ENCODE measurements around the gene PARD3B.

The PARD3B gene

DNA sequence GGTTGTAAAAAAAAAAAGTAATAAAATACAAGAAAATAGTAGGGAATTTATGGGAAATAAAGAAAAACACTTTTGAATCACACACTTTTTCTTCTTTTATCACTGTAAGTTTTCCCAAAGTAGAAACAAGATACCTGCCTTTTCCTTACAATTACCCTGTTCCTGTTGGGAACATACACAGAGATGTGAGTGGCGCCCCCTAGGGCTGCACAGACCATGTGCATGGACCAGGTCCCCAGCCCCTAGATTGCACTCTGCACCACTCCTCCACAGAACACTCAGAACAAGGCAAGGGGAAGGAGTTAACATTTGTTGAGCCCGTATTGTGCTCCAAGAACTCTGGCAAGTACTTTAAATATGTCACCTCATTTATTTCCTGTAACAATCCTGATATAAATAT lies 1018.4 kb downstream of the PARD3B start:
- Mint-ChIP-seq H3K27ac (no peak overlapping the region), H3K4me3 (no peak overlapping the region), H3K27me3 (peaks cover 1% of the 10 kb centered on the region), H3K36me3 (ENCODE audit: low read depth) (no peaks in the 10 kb centered on the region), H3K9me3 (no peaks in the 10 kb centered on the region), H3K4me1 (no peaks in the 10 kb centered on the region)
- ATAC-seq (no peak), DNase-seq (peak; percentile 39)

DNA sequence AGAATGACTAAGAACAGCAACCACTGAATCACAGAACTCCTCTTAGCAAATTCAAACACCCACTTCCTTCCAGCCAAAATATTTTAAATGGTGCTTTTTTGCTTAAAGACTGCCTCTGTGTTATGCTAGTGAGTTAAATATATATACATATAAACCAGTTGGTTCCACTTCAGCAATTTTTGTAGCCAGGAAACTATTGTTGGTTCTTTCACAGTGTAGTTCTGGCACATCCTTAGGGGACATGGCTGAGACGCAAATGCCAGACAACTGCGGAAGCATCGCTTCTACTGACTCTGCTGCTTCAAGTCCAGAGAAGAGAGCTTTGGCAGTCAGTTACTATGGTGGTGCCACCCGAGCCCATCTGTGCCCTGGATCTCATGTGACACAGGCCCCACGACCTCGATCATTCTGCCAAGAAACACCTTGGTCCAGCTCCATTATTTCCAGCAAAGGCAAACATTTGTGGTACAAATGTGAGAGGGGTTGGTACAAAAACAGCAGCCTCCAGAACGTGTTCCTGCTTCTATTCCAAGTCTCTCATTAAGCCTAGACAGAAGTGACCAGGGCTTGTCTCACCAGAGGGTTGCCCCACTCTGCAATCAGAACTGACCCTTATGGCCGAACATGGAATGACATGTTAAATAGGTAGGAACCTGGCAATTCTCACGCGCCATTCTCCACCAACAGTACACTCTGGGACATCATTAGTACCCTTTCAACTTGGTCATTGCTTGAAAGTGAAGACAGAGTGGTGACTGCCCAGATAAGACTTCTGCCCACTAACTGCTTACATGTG lies 1019.3 kb downstream of the PARD3B start:
- Mint-ChIP-seq H3K9me3 (no peaks in the 10 kb centered on the region), H3K36me3 (ENCODE audit: low read depth) (no peaks in the 10 kb centered on the region), H3K27me3 (peaks cover 1% of the 10 kb centered on the region), H3K4me1 (no peaks in the 10 kb centered on the region), H3K4me3 (no peak overlapping the region), H3K27ac (no peak overlapping the region)
- ATAC-seq (no peak), DNase-seq (no peak)

DNA sequence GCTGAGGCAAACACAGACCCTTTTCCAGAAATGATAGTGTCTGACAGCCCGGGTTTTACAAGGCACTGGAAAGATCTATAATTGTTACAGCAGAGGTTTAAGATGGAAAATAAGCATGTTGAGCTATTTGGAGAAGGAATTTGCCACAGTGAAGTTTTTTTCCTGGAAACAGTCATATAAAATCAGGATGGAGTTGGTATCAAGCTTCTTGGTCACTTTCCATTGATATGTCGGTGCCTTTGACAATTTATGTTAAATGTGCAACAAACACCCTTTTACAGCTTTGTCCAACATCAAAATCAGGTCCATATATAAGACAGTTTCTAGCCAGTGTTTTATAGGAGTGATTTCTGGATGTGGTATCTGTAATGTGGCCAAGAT lies 1019.9 kb downstream of the PARD3B start:
- Mint-ChIP-seq H3K27me3 (peaks cover 1% of the 10 kb centered on the region), H3K4me1 (no peaks in the 10 kb centered on the region), H3K4me3 (no peak overlapping the region), H3K36me3 (ENCODE audit: low read depth) (no peaks in the 10 kb centered on the region), H3K9me3 (no peaks in the 10 kb centered on the region), H3K27ac (no peak overlapping the region)
- ATAC-seq (no peak), DNase-seq (no peak)

DNA sequence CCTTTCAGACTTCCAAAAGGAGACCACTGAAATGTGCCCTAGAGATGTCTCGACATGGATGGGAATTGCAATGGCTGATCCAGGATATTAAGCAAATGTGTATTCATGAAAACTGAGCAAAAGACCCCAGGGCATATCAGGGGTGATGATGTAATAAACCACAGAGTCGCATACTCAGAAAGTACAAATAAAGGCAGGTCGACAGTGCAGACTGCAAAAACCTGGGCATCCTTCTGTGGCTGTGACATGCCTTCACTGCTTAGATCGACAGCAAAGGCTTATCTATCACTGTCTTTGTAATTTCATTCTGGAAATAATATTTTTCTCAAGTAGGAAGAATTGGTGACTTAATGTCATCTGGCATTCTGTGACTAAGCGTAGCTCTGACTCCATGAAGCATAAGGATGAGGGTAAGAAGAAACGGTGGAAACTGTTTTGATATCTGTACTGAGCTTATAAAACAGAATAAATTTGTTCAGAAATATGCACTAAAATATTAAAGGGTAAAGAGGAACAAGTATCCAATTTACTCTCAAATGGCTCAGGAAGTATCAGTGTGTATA lies 1021.4 kb downstream of the PARD3B start:
- peaks cover 1% of the 10 kb centered on the region for H3K27me3 Mint-ChIP-seq
- H3K36me3 Mint-ChIP-seq (ENCODE audit: low read depth), result no peaks in the 10 kb centered on the region
- ATAC-seq (no peak), DNase-seq (no peak)
- H3K4me1 Mint-ChIP-seq, result no peaks in the 10 kb centered on the region
- no peak overlapping the region for H3K4me3 Mint-ChIP-seq
- no peaks in the 10 kb centered on the region for H3K9me3 Mint-ChIP-seq
- no peak overlapping the region for H3K27ac Mint-ChIP-seq

DNA sequence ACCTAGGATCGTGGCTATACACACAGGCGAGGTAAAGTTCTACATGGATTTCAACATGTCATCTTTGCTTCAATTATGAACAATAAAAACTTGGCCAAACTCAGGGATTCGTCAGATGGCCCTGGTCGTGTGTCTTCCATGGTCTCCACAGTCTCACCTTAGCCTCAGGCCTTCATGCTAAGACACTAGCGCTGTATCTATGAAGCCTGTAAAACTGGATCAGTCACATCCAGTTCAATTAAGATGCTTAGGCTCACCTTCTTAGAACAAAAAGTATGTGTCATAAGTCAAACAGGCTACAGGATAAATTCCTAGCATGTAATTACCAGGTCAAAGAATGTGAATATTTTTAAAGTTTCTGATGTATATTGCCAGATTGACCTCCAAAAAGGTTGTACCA lies 1023.3 kb downstream of the PARD3B start:
- no peak for DNase-seq
- Mint-ChIP-seq H3K4me3 (no peak overlapping the region), H3K9me3 (peaks cover 5% of the 10 kb centered on the region), H3K27ac (no peak overlapping the region), H3K36me3 (ENCODE audit: low read depth) (no peaks in the 10 kb centered on the region), H3K4me1 (no peaks in the 10 kb centered on the region), H3K27me3 (no peaks in the 10 kb centered on the region)
- ATAC-seq, result no peak

DNA sequence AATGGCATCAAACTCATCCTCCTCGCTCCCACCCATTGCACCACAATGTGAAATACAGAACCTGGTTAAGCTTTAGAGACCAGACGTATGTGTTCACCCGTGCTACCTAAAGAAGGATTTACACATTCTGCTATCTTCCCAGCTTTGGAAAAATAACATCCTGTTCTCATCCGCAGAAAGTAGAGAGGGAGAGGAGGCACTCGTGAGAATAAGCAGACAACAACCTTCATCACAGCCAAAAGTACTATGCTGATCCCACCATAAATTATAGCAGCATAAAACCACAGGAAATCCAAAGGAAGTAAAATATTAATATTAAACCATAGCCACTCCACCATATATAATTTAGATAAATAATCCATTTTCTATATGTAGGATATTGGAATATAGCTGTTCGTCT lies 1025.4 kb downstream of the PARD3B start:
- ATAC-seq (no peak), DNase-seq (no peak)
- Mint-ChIP-seq H3K9me3 (peaks cover 10% of the 10 kb centered on the region), H3K27me3 (no peaks in the 10 kb centered on the region), H3K27ac (no peak overlapping the region), H3K4me1 (no peaks in the 10 kb centered on the region), H3K4me3 (no peak overlapping the region), H3K36me3 (ENCODE audit: low read depth) (no peaks in the 10 kb centered on the region)

DNA sequence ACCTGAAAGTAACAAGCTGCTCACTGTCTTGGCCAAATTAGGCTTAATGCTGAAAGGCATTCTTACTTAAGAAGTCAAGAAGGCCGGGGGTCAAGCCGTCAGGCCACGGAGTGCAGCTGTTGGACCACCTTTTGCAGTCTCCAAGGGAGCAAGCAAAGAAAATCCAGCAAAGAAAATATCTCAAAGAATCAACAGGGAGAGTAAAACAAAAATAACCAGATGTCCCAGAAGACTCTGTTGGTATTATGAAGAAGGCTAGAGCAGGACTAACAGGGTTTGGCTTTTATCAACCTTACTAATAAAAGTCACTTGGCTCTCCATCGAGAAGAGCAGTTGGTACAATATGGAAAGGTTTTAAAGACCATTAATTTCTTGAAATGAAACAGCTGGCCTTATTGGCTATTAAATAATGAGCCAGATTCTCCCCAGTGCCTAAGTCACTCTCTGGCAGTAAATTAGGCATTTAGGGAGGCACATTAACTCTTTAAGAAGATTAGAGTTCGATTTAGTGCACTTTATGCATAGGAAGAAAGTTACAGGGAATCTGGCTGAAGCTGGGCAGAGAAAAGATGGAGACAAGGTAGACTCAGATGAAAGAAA lies 1026.2 kb downstream of the PARD3B start:
- H3K4me1 Mint-ChIP-seq, result no peaks in the 10 kb centered on the region
- H3K4me3 Mint-ChIP-seq, result no peak overlapping the region
- H3K9me3 Mint-ChIP-seq, result peaks cover 15% of the 10 kb centered on the region
- no peaks in the 10 kb centered on the region for H3K36me3 Mint-ChIP-seq (ENCODE audit: low read depth)
- no peak overlapping the region for H3K27ac Mint-ChIP-seq
- DNase-seq, result no peak
- no peaks in the 10 kb centered on the region for H3K27me3 Mint-ChIP-seq
- no peak for ATAC-seq

DNA sequence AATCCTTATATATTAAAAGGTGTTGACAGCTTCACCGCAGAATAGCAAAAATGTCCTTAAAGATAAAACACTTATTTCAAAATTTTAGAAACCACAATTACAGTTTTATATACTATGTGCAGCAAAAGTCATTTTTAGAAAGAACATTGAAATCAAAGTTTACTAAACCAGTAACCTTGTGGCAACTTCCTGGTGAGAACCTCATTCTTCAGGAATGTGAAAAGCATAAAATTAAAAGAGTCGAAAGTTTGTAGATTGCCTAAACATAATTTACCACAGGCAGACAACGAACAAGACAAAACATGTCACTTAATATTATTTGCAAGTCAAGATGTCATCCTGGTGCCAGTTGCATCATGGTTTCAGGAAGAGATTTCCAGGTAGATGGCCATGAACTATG lies 1028.7 kb downstream of the PARD3B start:
- H3K27ac Mint-ChIP-seq, result no peak overlapping the region
- no peak overlapping the region for H3K4me3 Mint-ChIP-seq
- ATAC-seq, result no peak
- H3K36me3 Mint-ChIP-seq (ENCODE audit: low read depth), result no peaks in the 10 kb centered on the region
- H3K4me1 Mint-ChIP-seq, result no peaks in the 10 kb centered on the region
- DNase-seq, result no peak
- no peaks in the 10 kb centered on the region for H3K27me3 Mint-ChIP-seq
- H3K9me3 Mint-ChIP-seq, result peaks cover 17% of the 10 kb centered on the region

DNA sequence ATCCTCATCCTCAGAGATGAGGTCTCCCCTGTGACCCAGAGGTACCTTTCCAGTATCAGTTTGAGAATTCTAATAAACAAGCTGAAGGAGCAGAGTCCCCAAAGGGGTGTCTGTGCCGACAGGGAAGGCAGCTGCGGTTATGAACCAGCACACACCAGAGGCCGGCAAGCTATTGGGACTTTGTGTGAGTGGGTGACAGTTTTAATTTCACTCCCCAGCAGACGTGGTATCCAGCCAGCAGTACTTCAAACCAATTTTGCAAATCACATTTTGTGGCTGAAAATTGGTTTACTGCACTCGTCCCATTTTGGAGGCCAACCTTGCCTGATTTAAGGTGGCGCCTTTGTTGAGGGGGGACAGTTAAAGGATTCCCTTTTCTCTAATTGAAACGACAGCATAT lies 1034.1 kb downstream of the PARD3B start:
- no peak for DNase-seq
- no peak overlapping the region for H3K27ac Mint-ChIP-seq
- H3K36me3 Mint-ChIP-seq (ENCODE audit: low read depth), result no peaks in the 10 kb centered on the region
- no peak for ATAC-seq
- no peaks in the 10 kb centered on the region for H3K27me3 Mint-ChIP-seq
- no peak overlapping the region for H3K4me3 Mint-ChIP-seq
- H3K9me3 Mint-ChIP-seq, result peaks cover 12% of the 10 kb centered on the region
- no peaks in the 10 kb centered on the region for H3K4me1 Mint-ChIP-seq

DNA sequence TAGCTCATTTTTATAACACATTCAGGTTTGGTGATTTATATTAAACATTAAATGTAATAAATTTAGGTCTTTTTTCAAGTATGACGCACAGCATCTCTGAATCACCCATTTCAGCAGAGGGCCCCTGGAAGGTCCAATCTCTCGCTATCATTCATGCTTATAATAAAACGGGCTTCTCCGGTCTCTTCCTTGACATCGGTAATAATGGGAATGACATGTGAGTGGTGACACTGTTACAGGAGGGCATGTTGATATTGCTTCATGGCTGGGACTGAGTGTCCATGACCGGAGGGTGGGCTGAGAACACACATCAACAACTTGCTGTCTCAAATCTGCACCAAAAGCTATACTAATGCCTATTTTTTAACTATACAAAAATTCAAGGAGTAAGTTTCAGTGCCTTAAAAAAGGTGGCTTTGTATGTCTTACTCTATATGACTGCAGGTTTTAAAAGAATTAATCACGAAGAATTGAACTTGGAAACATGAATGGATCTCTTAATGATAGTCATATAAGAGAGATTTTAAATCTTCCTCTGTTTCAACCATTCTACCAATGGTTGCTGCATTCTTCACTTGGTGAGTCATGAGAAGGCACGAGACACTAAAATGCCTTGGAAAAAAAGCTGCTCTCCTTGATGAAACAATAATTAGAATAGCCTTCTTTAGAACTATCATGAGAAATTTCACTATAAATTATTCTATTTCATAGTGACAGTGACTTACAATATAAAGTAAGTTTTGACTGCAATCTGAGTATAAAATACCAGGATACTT lies 1035.1 kb downstream of the PARD3B start:
- Mint-ChIP-seq H3K9me3 (peaks cover 9% of the 10 kb centered on the region), H3K4me3 (no peak overlapping the region), H3K27ac (no peak overlapping the region), H3K27me3 (no peaks in the 10 kb centered on the region), H3K4me1 (no peaks in the 10 kb centered on the region), H3K36me3 (ENCODE audit: low read depth) (no peaks in the 10 kb centered on the region)
- ATAC-seq (no peak), DNase-seq (no peak)

DNA sequence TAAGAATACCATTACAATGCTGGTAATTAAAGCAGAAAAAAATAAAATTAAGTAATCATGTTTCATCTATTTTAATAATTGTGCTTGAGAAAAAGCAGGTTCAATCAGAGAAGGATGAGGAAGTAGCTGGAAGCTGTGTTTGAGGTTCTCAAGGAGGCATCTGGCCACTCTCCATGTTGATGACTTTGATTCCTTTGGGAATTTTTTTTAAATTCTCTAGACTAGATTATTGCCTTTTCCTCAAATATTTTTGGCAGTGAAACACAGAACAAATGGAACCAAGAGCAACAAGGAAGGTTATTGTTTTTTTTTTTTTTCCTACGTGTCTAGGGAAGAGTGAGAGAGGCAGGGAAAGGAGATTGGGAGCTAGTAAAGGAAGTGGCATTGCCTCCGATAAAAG lies 1037.1 kb downstream of the PARD3B start:
- Mint-ChIP-seq H3K36me3 (ENCODE audit: low read depth) (no peaks in the 10 kb centered on the region), H3K4me1 (no peaks in the 10 kb centered on the region), H3K27ac (no peak overlapping the region)

DNA sequence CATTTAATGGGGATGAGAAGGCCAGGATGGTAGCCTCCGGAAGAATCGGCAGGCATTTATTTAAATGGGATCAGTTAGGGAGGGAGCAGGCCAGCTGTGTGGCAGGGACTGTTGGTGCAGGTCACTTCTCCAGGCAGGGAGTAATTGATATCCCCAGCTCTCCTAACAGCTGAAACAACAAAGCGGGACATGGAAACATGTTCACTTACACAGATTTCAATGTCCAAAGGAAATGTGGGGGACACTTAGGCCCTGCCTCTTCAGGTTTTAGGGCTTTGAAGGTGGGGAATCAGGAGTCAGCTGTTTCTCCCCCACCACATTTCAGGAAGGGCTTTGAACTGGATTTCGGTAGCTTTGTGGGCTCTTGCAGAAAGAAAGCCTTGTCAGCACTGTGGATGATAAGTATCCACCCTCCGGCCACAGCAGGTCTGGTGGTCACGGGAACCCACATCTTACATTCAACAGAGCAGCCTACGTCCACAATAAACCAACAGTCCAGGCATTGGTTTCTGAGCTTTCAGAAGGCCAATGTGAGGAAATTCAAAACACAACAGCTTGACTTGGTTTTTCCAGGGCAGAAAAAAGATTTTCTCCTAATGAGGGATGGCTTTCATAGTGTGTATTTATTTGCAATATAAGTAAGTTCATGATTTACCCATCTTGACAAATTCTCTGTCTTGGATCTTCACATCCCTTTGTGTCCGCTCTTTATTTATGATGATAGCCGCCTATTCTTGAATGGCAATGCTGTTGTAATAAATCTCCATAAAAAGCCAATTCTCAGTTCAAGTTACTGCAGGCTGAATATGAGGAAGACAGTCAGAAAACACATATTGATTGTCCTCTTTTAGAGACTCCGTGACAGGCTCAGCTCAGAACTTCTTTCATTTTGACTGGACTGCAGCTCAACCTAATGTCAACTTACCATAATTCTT lies 1040.4 kb downstream of the PARD3B start:
- H3K27me3 Mint-ChIP-seq, result peaks cover 2% of the 10 kb centered on the region
- no peaks in the 10 kb centered on the region for H3K36me3 Mint-ChIP-seq (ENCODE audit: low read depth)
- ATAC-seq, result no peak
- no peaks in the 10 kb centered on the region for H3K4me1 Mint-ChIP-seq
- no peak for DNase-seq
- H3K9me3 Mint-ChIP-seq, result no peaks in the 10 kb centered on the region
- H3K27ac Mint-ChIP-seq, result no peak overlapping the region
- H3K4me3 Mint-ChIP-seq, result no peak overlapping the region

More for the DNA sequence above, 1037.1 kb downstream of the PARD3B start:
- no peak overlapping the region for H3K4me3 Mint-ChIP-seq
- ATAC-seq (no peak), DNase-seq (no peak)
- H3K27me3 Mint-ChIP-seq, result peaks cover 2% of the 10 kb centered on the region
- no peaks in the 10 kb centered on the region for H3K9me3 Mint-ChIP-seq

DNA sequence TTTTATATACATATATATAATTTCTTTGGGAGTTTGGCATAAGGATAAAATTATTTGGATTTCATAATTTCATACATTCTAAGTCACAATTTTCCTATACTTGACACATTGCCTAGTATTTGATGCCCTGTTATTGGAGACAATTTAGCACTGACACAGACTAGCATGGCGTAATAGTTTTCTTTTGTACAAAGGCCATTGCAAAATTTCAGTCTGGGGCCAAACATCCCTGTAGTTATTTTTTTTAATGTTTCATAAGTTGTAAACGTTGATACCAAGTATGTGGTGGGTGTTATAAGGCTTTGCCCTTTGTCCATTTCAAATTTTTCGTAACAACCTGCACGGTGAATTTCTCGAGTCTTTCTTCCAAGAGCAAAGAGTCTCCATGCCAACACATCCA lies 1041.4 kb downstream of the PARD3B start:
- H3K36me3 Mint-ChIP-seq (ENCODE audit: low read depth), result no peaks in the 10 kb centered on the region
- DNase-seq (no peak), ATAC-seq (no peak)
- no peaks in the 10 kb centered on the region for H3K9me3 Mint-ChIP-seq
- no peak overlapping the region for H3K4me3 Mint-ChIP-seq
- no peaks in the 10 kb centered on the region for H3K4me1 Mint-ChIP-seq
- H3K27ac Mint-ChIP-seq, result no peak overlapping the region
- H3K27me3 Mint-ChIP-seq, result peaks cover 5% of the 10 kb centered on the region

DNA sequence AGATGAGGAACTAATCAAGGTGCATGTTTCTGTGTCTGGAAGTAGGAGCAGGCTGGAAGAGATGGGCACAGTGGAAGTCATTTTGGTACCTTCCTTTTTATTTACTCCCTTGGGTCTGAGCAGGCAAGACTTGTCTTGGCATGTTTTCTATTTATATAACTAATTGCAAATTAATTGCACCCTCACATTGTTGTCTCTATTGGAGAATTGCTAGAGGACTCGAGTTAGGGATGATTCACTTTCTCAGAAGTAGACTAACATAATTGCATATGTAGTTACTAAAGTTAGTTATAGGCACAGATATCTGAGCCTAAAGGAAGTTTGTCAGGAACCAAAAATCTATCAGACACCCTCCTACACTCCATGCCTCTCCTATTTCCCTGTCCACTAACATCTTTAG lies 1044.2 kb downstream of the PARD3B start:
- H3K27me3 Mint-ChIP-seq, result peaks cover 5% of the 10 kb centered on the region
- DNase-seq (no peak), ATAC-seq (no peak)
- H3K36me3 Mint-ChIP-seq (ENCODE audit: low read depth), result no peaks in the 10 kb centered on the region
- no peak overlapping the region for H3K4me3 Mint-ChIP-seq
- no peaks in the 10 kb centered on the region for H3K4me1 Mint-ChIP-seq
- no peaks in the 10 kb centered on the region for H3K9me3 Mint-ChIP-seq
- H3K27ac Mint-ChIP-seq, result no peak overlapping the region

Data from activated naive CD8-positive, alpha-beta T cell treated with anti-CD3 and anti-CD28 coated beads, Interleukin-2, amount 50 U/mL, for 24 hours (primary cell).